ENCODE data around the gene PRKAG2.

The PRKAG2 gene

DNA sequence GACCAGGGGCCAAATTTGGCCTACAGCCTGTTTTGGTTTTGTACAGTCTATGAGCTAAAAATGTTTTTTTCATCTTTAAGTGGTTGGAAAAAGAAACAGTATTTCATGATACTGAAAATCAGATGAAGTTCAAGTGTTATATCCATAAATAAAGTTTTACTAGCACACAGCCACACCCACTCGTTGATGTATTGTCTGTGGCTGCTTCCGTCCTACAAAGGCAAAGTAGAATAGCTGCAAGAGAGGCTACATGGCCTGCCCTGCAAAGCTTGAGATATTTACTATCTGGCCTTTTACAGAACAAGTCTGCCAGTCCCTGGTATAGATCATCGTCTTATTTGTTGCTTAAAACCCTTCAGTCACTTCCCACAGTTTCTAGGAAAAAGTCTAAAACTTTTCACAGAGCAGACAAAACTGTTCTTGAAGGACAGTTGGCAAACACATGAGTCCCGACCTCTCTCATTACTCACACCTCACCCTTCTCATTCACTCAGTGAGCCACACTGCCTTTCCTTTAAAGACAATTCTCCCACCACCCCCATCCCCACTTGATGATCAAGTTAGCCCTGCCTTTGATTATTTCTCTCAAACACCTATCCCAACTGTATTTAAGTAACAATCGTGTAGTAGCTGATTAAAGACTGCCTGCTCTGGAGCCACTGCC is 367.1 kb downstream of the PRKAG2 start:
- H3K4me1 ChIP-seq (ENCODE audit: low read length): no peaks in the 10 kb centered on the region
- no peaks in the 10 kb centered on the region for H3K27me3 ChIP-seq (ENCODE audit: low read depth, low read length)
- no peak overlapping the region for H3K9ac ChIP-seq (ENCODE audit: low read length)
- H3K79me2 ChIP-seq (ENCODE audit: low read length): peaks cover 100% of the 10 kb centered on the region
- no peak overlapping the region for H3K4me3 ChIP-seq (ENCODE audit: low read length)
- no peak overlapping the region for H3K4me2 ChIP-seq (ENCODE audit: low read length)
- no peak overlapping the region for H2AFZ ChIP-seq (ENCODE audit: low read depth, low read length)
- H3K9me3 ChIP-seq (ENCODE audit: insufficient read depth, low read length): no peaks in the 10 kb centered on the region
- H3K27ac ChIP-seq (ENCODE audit: low read length): no peak overlapping the region
- no peaks in the 10 kb centered on the region for H3K36me3 ChIP-seq (replicated peaks; ENCODE audit: low read depth, low read length)
- H4K20me1 ChIP-seq (ENCODE audit: insufficient read depth, low read length): peaks cover 98% of the 10 kb centered on the region
- TF ChIP-seq EZH2phosphoT487 (IDR thresholded peaks at IDR 0.05; ENCODE audit: low read depth): no peak

DNA sequence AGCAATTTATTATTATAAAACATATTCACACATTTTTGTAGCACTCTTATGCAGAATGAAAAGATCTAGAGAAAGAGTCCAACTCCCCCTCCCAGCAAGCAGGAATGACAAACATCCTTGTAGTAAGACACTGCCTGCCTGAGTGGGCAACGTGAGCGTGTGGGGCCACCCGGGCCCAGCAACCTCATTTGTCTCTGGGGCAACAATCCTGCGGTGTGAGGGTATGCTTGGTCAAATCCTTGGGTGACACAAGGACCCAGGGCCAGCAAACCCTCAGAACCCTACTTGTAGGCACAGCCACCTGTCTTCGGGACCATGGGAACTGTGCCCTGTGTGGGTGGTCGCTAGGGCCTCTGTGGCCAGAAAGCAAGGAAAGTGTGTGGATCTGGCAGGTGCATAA is 367.9 kb downstream of the PRKAG2 start:
- no peak overlapping the region for H3K27ac ChIP-seq (ENCODE audit: low read length)

DNA sequence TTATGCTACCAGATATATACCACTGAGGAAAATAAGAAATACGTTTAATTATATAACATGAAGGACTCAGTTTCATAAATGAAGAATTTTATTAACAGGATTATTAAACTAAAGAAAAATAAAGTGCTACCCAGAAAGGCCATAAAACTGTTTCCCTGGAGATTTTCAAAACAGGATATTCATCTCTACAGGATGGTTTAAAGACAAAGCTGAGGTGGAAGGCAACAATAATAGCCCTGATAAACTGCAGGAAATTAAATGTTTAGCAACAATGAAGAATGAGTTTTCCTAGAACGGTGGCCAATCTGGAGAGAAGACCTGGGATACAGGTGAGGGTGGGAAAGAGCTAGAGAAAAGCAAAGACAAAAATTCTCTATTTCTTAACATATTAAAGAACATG is 369.1 kb downstream of the PRKAG2 start:
- peaks cover 98% of the 10 kb centered on the region for H4K20me1 ChIP-seq (ENCODE audit: insufficient read depth, low read length)

More for the DNA sequence above, 367.9 kb downstream of the PRKAG2 start:
- no peak overlapping the region for H2AFZ ChIP-seq (ENCODE audit: low read depth, low read length)
- H3K4me2 ChIP-seq (ENCODE audit: low read length): no peak overlapping the region
- H3K27me3 ChIP-seq (ENCODE audit: low read depth, low read length): no peaks in the 10 kb centered on the region
- no peaks in the 10 kb centered on the region for H3K9me3 ChIP-seq (ENCODE audit: insufficient read depth, low read length)
- no peak overlapping the region for H3K9ac ChIP-seq (ENCODE audit: low read length)
- no peaks in the 10 kb centered on the region for H3K36me3 ChIP-seq (replicated peaks; ENCODE audit: low read depth, low read length)
- TF ChIP-seq, protein P1, sequence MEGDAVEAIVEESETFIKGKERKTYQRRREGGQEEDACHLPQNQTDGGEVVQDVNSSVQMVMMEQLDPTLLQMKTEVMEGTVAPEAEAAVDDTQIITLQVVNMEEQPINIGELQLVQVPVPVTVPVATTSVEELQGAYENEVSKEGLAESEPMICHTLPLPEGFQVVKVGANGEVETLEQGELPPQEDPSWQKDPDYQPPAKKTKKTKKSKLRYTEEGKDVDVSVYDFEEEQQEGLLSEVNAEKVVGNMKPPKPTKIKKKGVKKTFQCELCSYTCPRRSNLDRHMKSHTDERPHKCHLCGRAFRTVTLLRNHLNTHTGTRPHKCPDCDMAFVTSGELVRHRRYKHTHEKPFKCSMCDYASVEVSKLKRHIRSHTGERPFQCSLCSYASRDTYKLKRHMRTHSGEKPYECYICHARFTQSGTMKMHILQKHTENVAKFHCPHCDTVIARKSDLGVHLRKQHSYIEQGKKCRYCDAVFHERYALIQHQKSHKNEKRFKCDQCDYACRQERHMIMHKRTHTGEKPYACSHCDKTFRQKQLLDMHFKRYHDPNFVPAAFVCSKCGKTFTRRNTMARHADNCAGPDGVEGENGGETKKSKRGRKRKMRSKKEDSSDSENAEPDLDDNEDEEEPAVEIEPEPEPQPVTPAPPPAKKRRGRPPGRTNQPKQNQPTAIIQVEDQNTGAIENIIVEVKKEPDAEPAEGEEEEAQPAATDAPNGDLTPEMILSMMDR (IDR thresholded peaks at IDR 0.05; ENCODE audit: low read depth, low read length): no peak
- no peak for TF ChIP-seq EZH2phosphoT487 (IDR thresholded peaks at IDR 0.05; ENCODE audit: low read depth)
- H4K20me1 ChIP-seq (ENCODE audit: insufficient read depth, low read length): peaks cover 98% of the 10 kb centered on the region
- H3K4me1 ChIP-seq (ENCODE audit: low read length): no peaks in the 10 kb centered on the region
- peaks cover 100% of the 10 kb centered on the region for H3K79me2 ChIP-seq (ENCODE audit: low read length)
- H3K4me3 ChIP-seq (ENCODE audit: low read length): no peak overlapping the region

DNA sequence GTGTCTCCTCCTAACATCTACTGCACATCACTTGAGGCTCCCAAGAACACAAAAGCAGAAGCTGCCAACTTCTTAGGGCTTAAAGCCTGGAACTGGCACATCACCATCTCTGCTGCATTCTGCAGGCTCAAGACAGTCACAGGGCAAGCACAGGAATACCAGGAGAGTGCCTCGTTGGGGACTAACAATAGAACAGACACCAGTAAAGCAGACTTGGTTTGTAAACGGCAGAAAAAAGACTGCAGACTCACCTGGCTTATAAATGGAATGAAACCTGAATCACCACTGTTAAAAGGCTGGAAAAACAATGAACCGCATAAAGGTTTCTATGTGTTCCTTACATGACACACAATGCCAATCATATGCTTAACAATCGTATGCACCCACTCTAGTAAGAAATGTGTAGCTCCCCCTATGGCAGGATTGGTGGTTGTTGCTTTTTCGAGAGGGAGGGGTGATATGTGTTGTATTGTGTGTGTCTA is 370.0 kb downstream of the PRKAG2 start:
- Histone ChIP-seq H3K4me3 (ENCODE audit: low read length) (no peak overlapping the region), H3K4me1 (ENCODE audit: low read length) (no peaks in the 10 kb centered on the region), H2AFZ (ENCODE audit: low read depth, low read length) (no peak overlapping the region), H3K27me3 (ENCODE audit: low read depth, low read length) (no peaks in the 10 kb centered on the region), H3K27ac (ENCODE audit: low read length) (no peak overlapping the region), H3K9ac (ENCODE audit: low read length) (no peak overlapping the region), H3K36me3 (replicated peaks; ENCODE audit: low read depth, low read length) (no peaks in the 10 kb centered on the region), H4K20me1 (ENCODE audit: insufficient read depth, low read length) (peaks cover 97% of the 10 kb centered on the region), H3K79me2 (ENCODE audit: low read length) (peaks cover 99% of the 10 kb centered on the region), H3K4me2 (ENCODE audit: low read length) (no peak overlapping the region), H3K9me3 (ENCODE audit: insufficient read depth, low read length) (no peaks in the 10 kb centered on the region)
- no peak for TF ChIP-seq EZH2phosphoT487 (IDR thresholded peaks at IDR 0.05; ENCODE audit: low read depth)
- TF ChIP-seq, protein P1 (IDR thresholded peaks at IDR 0.05; ENCODE audit: low read depth, low read length): peak; percentile 25

More for the DNA sequence above, 369.1 kb downstream of the PRKAG2 start:
- Histone ChIP-seq H3K9ac (ENCODE audit: low read length) (no peak overlapping the region), H3K4me1 (ENCODE audit: low read length) (no peaks in the 10 kb centered on the region), H2AFZ (ENCODE audit: low read depth, low read length) (no peak overlapping the region), H3K27me3 (ENCODE audit: low read depth, low read length) (no peaks in the 10 kb centered on the region), H3K36me3 (replicated peaks; ENCODE audit: low read depth, low read length) (no peaks in the 10 kb centered on the region), H3K4me2 (ENCODE audit: low read length) (no peak overlapping the region), H3K9me3 (ENCODE audit: insufficient read depth, low read length) (no peaks in the 10 kb centered on the region), H3K27ac (ENCODE audit: low read length) (no peak overlapping the region), H3K4me3 (ENCODE audit: low read length) (no peak overlapping the region), H3K79me2 (ENCODE audit: low read length) (peaks cover 99% of the 10 kb centered on the region)
- TF ChIP-seq, protein P1 (IDR thresholded peaks at IDR 0.05; ENCODE audit: low read depth, low read length): no peak
- TF ChIP-seq EZH2phosphoT487 (IDR thresholded peaks at IDR 0.05; ENCODE audit: low read depth): no peak
